Measurements from ENCODE around the gene URM1.
"Not testable (repeated sequence)": the region's sequence is repeated elsewhere in the genome, so short reads cannot be mapped to it uniquely, and the experiment has no call there.

The URM1 gene

GRCh38 chr9:128412120-128412790, 41.1 kb downstream of the URM1 start:
- peak; percentile 25 for DNase-seq

- DNase-seq: not testable (repeated sequence)
Measured at GRCh38 chr9:128413728-128414127, 42.6 kb downstream of the URM1 start.

GRCh38 chr9:128414461-128414860, 43.3 kb downstream of the URM1 start:
- no peak for DNase-seq

- DNase-seq: no peak
Measured at GRCh38 chr9:128415281-128415680, 44.1 kb downstream of the URM1 start.

GRCh38 chr9:128416014-128416413, 44.8 kb downstream of the URM1 start:
- DNase-seq: no peak

GRCh38 chr9:128416432-128417019, 45.4 kb downstream of the URM1 start:
- DNase-seq: no peak

GRCh38 chr9:128419061-128419925, 48.1 kb downstream of the URM1 start:
- DNase-seq: no peak

- peak; percentile 69 for DNase-seq
Measured at GRCh38 chr9:128420060-128420650, 49.0 kb downstream of the URM1 start.

- peak; percentile 46 for DNase-seq
Measured at GRCh38 chr9:128420651-128421481, 49.7 kb downstream of the URM1 start, which contains the start of gene CERCAM. TSS of gene CERCAM (plus strand) at chr9:128420857. CDS start at chr9:128420878, 21 bp downstream.

GRCh38 chr9:128421482-128421996, 50.4 kb downstream of the URM1 start:
- DNase-seq: no peak

GRCh38 chr9:128422022-128422782, 51.0 kb downstream of the URM1 start:
- DNase-seq: not testable (repeated sequence)

GRCh38 chr9:128422783-128423150, 51.6 kb downstream of the URM1 start:
- DNase-seq: no peak

GRCh38 chr9:128423356-128423755, 52.2 kb downstream of the URM1 start:
- DNase-seq: not testable (repeated sequence)

GRCh38 chr9:128424268-128424780, 53.1 kb downstream of the URM1 start:
- DNase-seq: no peak

- no peak for DNase-seq
Measured at GRCh38 chr9:128428644-128429512, 57.7 kb downstream of the URM1 start.

- DNase-seq: no peak
Measured at GRCh38 chr9:128429513-128430086, 58.4 kb downstream of the URM1 start.

- DNase-seq: no peak
Measured at GRCh38 chr9:128431207-128431606, 60.0 kb downstream of the URM1 start.

GRCh38 chr9:128434340-128434739, 63.2 kb downstream of the URM1 start:
- no peak for DNase-seq

- no peak for DNase-seq
Measured at GRCh38 chr9:128435611-128436010, 64.4 kb downstream of the URM1 start.
